Measurements from ENCODE around the gene ATF6. TPM values are rescaled to one million over a fixed set of nuclear protein-coding genes. Genes with fewer than 3 reads are reported as not detected.

Gene ATF6
- total and polyA plus RNA-seq, 4 donors: 10.0 to 22.5 (median 13.4) TPM

GRCh38 chr1:161839591-161839990, 73.5 kb downstream of the ATF6 start:
- no peak for DNase-seq (ENCODE audit: low spot score)
- Histone ChIP-seq H3K27ac (ENCODE audit: low read depth in 1 of 2, low read length in 2 of 2) (no peak overlapping the region), H3K27me3 (ENCODE audit: control insufficient read depth in 4 of 4, insufficient read depth in 4 of 4, low read length in 3 of 4) (no peaks in the 10 kb centered on the region), H3K9ac (ENCODE audit: low read depth in 1 of 2, low read length in 2 of 2) (no peak overlapping the region), H3K36me3 (ENCODE audit: control insufficient read depth in 4 of 4, insufficient read depth in 3 of 4, low read depth in 1 of 4, low read length in 3 of 4) (peaks cover 0 to 14% (median 10%) of the 10 kb centered on the region in 4 donors), H3K4me1 (ENCODE audit: control insufficient read depth in 4 of 4, insufficient read depth in 4 of 4, low read length in 3 of 4) (no peaks in the 10 kb centered on the region), H3K4me3 (ENCODE audit: low read depth in 1 of 3, low read length in 3 of 3) (no peak overlapping the region), H3K9me3 (ENCODE audit: control insufficient read depth in 4 of 4, low read length in 3 of 4) (no peaks in the 10 kb centered on the region)
- no peak for TF ChIP-seq TAF1 (conservative IDR thresholded peaks at IDR 0.05)
- no peak for TF ChIP-seq ZBTB33 (IDR thresholded peaks at IDR 0.05)
- no peak for TF ChIP-seq RXRA (IDR thresholded peaks at IDR 0.05)
- no peak for TF ChIP-seq NR2F2 (IDR thresholded peaks at IDR 0.05)
- 88% methylated on average over 2 of the region's 2 CpGs for WGBS

GRCh38 chr1:161840363-161840762, 74.2 kb downstream of the ATF6 start:
- H3K9me3 ChIP-seq (ENCODE audit: control insufficient read depth in 4 of 4, low read length in 3 of 4): no peaks in the 10 kb centered on the region
- no peaks in the 10 kb centered on the region for H3K4me1 ChIP-seq (ENCODE audit: control insufficient read depth in 4 of 4, insufficient read depth in 4 of 4, low read length in 3 of 4)
- H3K36me3 ChIP-seq (ENCODE audit: control insufficient read depth in 4 of 4, insufficient read depth in 3 of 4, low read depth in 1 of 4, low read length in 3 of 4): peaks cover 0 to 14% (median 10%) of the 10 kb centered on the region in 4 donors
- 99% methylated on average over 1 of the region's 1 CpG for WGBS
- H3K4me3 ChIP-seq (ENCODE audit: low read depth in 1 of 3, low read length in 3 of 3): no peak overlapping the region
- no peak overlapping the region for H3K27ac ChIP-seq (ENCODE audit: low read depth in 1 of 2, low read length in 2 of 2)
- H3K9ac ChIP-seq (ENCODE audit: low read depth in 1 of 2, low read length in 2 of 2): no peak overlapping the region
- no peaks in the 10 kb centered on the region for H3K27me3 ChIP-seq (ENCODE audit: control insufficient read depth in 4 of 4, insufficient read depth in 4 of 4, low read length in 3 of 4)
- DNase-seq (ENCODE audit: low spot score): no peak
- TF ChIP-seq GABPA (IDR thresholded peaks at IDR 0.05 in 1 of 2, conservative IDR thresholded peaks at IDR 0.05 in 1 of 2) (no peak), REST (IDR thresholded peaks at IDR 0.05) (no peak), EGR1 (IDR thresholded peaks at IDR 0.05; ENCODE audit: low read depth in 2 of 2) (no peak), HNF4G (IDR thresholded peaks at IDR 0.05) (no peak), RXRA (IDR thresholded peaks at IDR 0.05) (no peak), FOXA2 (IDR thresholded peaks at IDR 0.05) (no peak), TAF1 (conservative IDR thresholded peaks at IDR 0.05) (no peak), YY1 (IDR thresholded peaks at IDR 0.05) (no peak), HNF4A (conservative IDR thresholded peaks at IDR 0.05) (no peak), JUND (IDR thresholded peaks at IDR 0.05) (no peak), RAD21 (IDR thresholded peaks at IDR 0.05) (no peak), CTCF (IDR thresholded peaks at IDR 0.05; ENCODE audit: low read depth, low read length, missing input control) (no peak), ZBTB33 (IDR thresholded peaks at IDR 0.05) (no peak), ATF3 (IDR thresholded peaks at IDR 0.05) (no peak)

Measured in liver (tissue), 9 donors.